Measurements from ENCODE around the gene ZFP14.

The ZFP14 gene

GRCh38 chr19:36398571-36398970, 19.6 kb upstream of the ZFP14 start:
- DNase-seq (ENCODE audit: low read depth), result no peak
- TF ChIP-seq CTCF (IDR thresholded peaks at IDR 0.05; ENCODE audit: low read depth, low read length) (no peak), POLR2A (IDR thresholded peaks at IDR 0.05; ENCODE audit: extremely low read depth, insufficient read length) (no peak), MAX (IDR thresholded peaks at IDR 0.05; ENCODE audit: low read depth, low read length) (no peak), MYC (IDR thresholded peaks at IDR 0.05; ENCODE audit: low read depth, low read length) (no peak)
- no peak overlapping the region for H3K4me3 ChIP-seq (ENCODE audit: low read depth, low read length)

- TF ChIP-seq MAX (IDR thresholded peaks at IDR 0.05; ENCODE audit: low read depth, low read length) (no peak), POLR2A (IDR thresholded peaks at IDR 0.05; ENCODE audit: extremely low read depth, insufficient read length) (no peak), CTCF (IDR thresholded peaks at IDR 0.05; ENCODE audit: low read depth, low read length) (no peak), MYC (IDR thresholded peaks at IDR 0.05; ENCODE audit: low read depth, low read length) (no peak)
These were observed 14.1 kb upstream of the ZFP14 start for GRCh38 chr19:36392916-36393673.

GRCh38 chr19:36379510-36379819, 464 bp upstream of the ZFP14 start:
- no peak for DNase-seq (ENCODE audit: low read depth)
- no peak for TF ChIP-seq POLR2A (IDR thresholded peaks at IDR 0.05; ENCODE audit: extremely low read depth, insufficient read length)
- no peak overlapping the region for H3K4me3 ChIP-seq (ENCODE audit: low read depth, low read length)

More at GRCh38 chr19:36392916-36393673, 14.1 kb upstream of the ZFP14 start:
- no peak for DNase-seq (ENCODE audit: low read depth)
- H3K4me3 ChIP-seq (ENCODE audit: low read depth, low read length), result no peak overlapping the region

GRCh38 chr19:36377541-36378178, 1.3 kb downstream of the ZFP14 start:
- no peak for TF ChIP-seq POLR2A (IDR thresholded peaks at IDR 0.05; ENCODE audit: extremely low read depth, insufficient read length)
- TF ChIP-seq MAX (IDR thresholded peaks at IDR 0.05; ENCODE audit: low read depth, low read length), result no peak
- TF ChIP-seq CTCF (IDR thresholded peaks at IDR 0.05; ENCODE audit: low read depth, low read length), result no peak
- no peak for TF ChIP-seq MYC (IDR thresholded peaks at IDR 0.05; ENCODE audit: low read depth, low read length)
- no peak for DNase-seq (ENCODE audit: low read depth)
- no peak overlapping the region for H3K4me3 ChIP-seq (ENCODE audit: low read depth, low read length)

- H3K4me3 ChIP-seq (ENCODE audit: low read depth, low read length), result no peak overlapping the region
- no peak for DNase-seq (ENCODE audit: low read depth)
- TF ChIP-seq POLR2A (IDR thresholded peaks at IDR 0.05; ENCODE audit: extremely low read depth, insufficient read length) (no peak), MYC (IDR thresholded peaks at IDR 0.05; ENCODE audit: low read depth, low read length) (no peak), CTCF (IDR thresholded peaks at IDR 0.05; ENCODE audit: low read depth, low read length) (no peak), MAX (IDR thresholded peaks at IDR 0.05; ENCODE audit: low read depth, low read length) (no peak)
These were observed 5.3 kb downstream of the ZFP14 start for GRCh38 chr19:36373638-36374156.

- H3K4me3 ChIP-seq (ENCODE audit: low read depth, low read length), result no peak overlapping the region
- no peak for TF ChIP-seq POLR2A (IDR thresholded peaks at IDR 0.05; ENCODE audit: extremely low read depth, insufficient read length)
- no peak for TF ChIP-seq CTCF (IDR thresholded peaks at IDR 0.05; ENCODE audit: low read depth, low read length)
- no peak for TF ChIP-seq MYC (IDR thresholded peaks at IDR 0.05; ENCODE audit: low read depth, low read length)
- TF ChIP-seq MAX (IDR thresholded peaks at IDR 0.05; ENCODE audit: low read depth, low read length), result no peak
- DNase-seq (ENCODE audit: low read depth), result no peak
These were observed 7.1 kb downstream of the ZFP14 start for GRCh38 chr19:36371886-36372285.

Data from NB4 (cell line).